ENCODE data around the gene UACA.

Gene UACA

DNA sequence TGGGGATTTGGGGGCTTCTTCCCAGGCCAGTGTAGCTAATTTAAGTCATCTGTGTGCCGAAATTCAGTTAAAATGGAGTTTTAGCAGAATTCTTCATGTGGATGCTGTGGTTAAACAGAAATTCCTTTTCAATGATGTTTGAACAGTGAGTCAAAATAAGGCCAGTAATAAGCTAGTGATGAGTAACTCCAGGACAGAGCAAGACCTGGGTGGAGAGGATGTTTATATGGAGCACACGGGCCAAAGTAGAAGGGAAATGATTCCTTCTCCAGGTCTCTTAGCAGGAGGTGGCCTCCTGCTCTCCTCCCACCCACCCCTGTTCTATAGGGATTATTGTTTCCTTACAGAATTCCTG, 31.9 kb upstream of the UACA start:
- 92% methylated on average over 2 of the region's 2 CpGs for WGBS

DNA sequence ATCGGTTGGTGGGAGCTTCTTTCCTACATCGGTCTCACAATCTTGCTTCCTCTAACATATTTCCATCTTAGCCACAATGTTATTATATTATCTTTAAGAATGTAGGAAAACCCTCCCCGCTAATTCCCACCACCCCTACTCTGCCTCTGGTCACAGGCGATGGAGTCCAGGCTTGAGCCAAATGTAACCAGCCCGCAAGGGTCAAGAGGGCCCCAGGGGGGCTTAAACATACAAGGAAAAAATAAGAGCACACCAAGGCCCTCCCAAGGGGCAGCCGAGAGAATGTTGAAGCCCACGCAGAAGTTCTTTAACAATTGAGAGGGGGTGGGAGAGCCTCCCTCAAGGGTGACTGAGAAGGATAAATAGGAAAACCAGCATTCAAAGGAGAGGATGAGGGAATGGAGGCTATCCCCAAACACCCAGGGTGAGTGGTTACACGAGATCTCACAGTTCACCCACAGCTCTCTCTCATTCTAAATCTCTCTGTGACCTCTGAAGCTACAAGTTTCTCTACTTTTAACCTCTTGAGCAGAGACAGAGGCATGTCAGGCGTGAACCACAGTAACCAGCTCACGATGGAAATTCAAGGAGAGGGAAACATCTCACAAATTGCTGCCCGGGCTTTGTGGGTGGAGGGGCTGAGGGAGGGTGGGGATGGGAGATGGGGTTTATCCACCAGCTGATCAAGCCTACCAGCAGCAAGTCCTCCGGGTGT, 31.4 kb upstream of the UACA start:
- Histone ChIP-seq H3K9ac (ENCODE audit: low read depth, low read length) (no peak overlapping the region), H3K27me3 (ENCODE audit: insufficient read depth, low read length) (no peaks in the 10 kb centered on the region), H3K4me1 (ENCODE audit: insufficient read depth, low read length) (peaks cover 3% of the 10 kb centered on the region; the same call in 1 of the 2 replicates), H3K9me3 (ENCODE audit: insufficient read depth, low read depth, low read length) (no peaks in the 10 kb centered on the region), H3K4me3 (ENCODE audit: low read length) (no peak overlapping the region), H3K36me3 (ENCODE audit: insufficient read depth, low read length) (no peaks in the 10 kb centered on the region), H3K27ac (ENCODE audit: low read depth, low read length) (no peak overlapping the region)
- 89% methylated on average over 12 of the region's 12 CpGs for WGBS

More for the DNA sequence above, 31.9 kb upstream of the UACA start:
- H3K9me3 ChIP-seq (ENCODE audit: insufficient read depth, low read depth, low read length) = no peaks in the 10 kb centered on the region
- H3K4me1 ChIP-seq (ENCODE audit: insufficient read depth, low read length) = peaks cover 3% of the 10 kb centered on the region; the same call in 1 of the 2 replicates
- H3K36me3 ChIP-seq (ENCODE audit: insufficient read depth, low read length) = no peaks in the 10 kb centered on the region
- no peak overlapping the region for H3K9ac ChIP-seq (ENCODE audit: low read depth, low read length)
- no peak overlapping the region for H3K4me3 ChIP-seq (ENCODE audit: low read length)
- no peaks in the 10 kb centered on the region for H3K27me3 ChIP-seq (ENCODE audit: insufficient read depth, low read length)
- H3K27ac ChIP-seq (ENCODE audit: low read depth, low read length) = no peak overlapping the region

DNA sequence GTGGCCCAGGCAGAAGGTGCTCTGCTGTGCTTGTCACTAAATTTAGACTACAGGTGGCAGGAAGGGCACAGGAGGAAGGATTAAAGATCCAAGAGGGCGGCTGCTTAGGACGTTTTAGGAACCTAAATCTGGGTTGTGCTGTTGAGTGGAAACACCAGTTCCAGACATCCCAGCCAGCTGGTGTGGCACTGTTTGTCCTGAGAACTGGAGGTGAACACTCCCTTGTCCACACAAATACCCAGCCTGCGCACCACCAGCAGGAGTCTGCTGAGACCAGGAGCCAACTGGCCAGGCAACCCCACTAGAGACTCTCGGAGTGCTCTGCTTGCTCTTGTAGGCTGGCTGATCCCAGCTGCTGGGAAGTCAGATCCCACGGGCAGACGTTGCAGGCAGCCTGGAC, 30.3 kb upstream of the UACA start:
- Histone ChIP-seq H3K27ac (ENCODE audit: low read depth, low read length) (no peak overlapping the region), H3K36me3 (ENCODE audit: insufficient read depth, low read length) (no peaks in the 10 kb centered on the region), H3K9ac (ENCODE audit: low read depth, low read length) (no peak overlapping the region), H3K4me1 (ENCODE audit: insufficient read depth, low read length) (peaks cover 3% of the 10 kb centered on the region; the same call in 1 of the 2 replicates), H3K27me3 (ENCODE audit: insufficient read depth, low read length) (no peaks in the 10 kb centered on the region), H3K9me3 (ENCODE audit: insufficient read depth, low read depth, low read length) (no peaks in the 10 kb centered on the region), H3K4me3 (ENCODE audit: low read length) (no peak overlapping the region)
- 95% methylated on average over 6 of the region's 6 CpGs for WGBS

DNA sequence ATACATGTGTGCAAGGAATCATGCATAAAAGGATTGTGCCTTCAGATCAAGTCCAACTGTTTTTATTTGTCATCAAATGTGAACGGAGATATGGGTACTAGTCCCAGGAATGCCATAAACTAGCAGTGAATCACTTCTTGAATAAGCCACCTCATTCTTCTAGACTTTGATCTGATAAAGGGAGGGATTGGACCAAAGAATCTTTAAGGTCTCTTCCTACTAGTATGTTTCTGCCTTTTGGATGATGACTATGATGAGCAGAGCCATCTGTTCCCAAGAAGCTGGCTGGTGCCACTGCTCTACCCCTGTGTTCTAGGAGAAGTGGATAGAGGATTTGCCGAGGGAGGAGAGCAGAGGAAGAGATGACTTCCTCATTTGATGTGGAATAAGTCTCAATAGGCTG, 28.8 kb upstream of the UACA start:
- no peak overlapping the region for H3K4me3 ChIP-seq (ENCODE audit: low read length)
- H3K36me3 ChIP-seq (ENCODE audit: insufficient read depth, low read length) = no peaks in the 10 kb centered on the region
- H3K9me3 ChIP-seq (ENCODE audit: insufficient read depth, low read depth, low read length) = no peaks in the 10 kb centered on the region
- no peak overlapping the region for H3K9ac ChIP-seq (ENCODE audit: low read depth, low read length)
- WGBS = 82% methylated on average over 2 of the region's 2 CpGs
- peaks cover 3% of the 10 kb centered on the region; the same call in 1 of the 2 replicates for H3K4me1 ChIP-seq (ENCODE audit: insufficient read depth, low read length)
- no peaks in the 10 kb centered on the region for H3K27me3 ChIP-seq (ENCODE audit: insufficient read depth, low read length)
- H3K27ac ChIP-seq (ENCODE audit: low read depth, low read length) = no peak overlapping the region

DNA sequence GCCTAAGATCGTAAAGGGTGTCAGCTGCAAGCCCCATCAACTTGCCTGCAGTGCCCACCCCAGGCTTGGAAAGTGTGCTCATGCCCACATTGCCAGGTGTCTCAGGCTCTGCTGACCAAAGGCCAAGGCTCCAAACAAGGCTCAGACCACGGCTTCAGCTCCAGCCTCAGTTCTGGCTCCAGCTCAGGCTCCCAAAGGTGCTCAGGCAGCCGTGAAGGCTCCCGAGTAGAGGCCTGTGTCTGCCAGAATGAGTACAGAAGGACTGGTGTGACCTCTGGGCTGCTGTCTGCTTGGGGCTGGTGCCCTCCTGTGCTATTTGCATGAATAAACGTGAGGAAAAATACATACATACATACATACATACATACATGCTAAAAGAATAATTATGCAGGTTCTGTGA, 27.9 kb upstream of the UACA start:
- WGBS = 89% methylated on average over 4 of the region's 5 CpGs
- Histone ChIP-seq H3K36me3 (ENCODE audit: insufficient read depth, low read length) (no peaks in the 10 kb centered on the region), H3K4me1 (ENCODE audit: insufficient read depth, low read length) (peaks cover 3% of the 10 kb centered on the region; the same call in 1 of the 2 replicates), H3K27ac (ENCODE audit: low read depth, low read length) (no peak overlapping the region), H3K9me3 (ENCODE audit: insufficient read depth, low read depth, low read length) (no peaks in the 10 kb centered on the region), H3K27me3 (ENCODE audit: insufficient read depth, low read length) (no peaks in the 10 kb centered on the region), H3K4me3 (ENCODE audit: low read length) (no peak overlapping the region), H3K9ac (ENCODE audit: low read depth, low read length) (no peak overlapping the region)

DNA sequence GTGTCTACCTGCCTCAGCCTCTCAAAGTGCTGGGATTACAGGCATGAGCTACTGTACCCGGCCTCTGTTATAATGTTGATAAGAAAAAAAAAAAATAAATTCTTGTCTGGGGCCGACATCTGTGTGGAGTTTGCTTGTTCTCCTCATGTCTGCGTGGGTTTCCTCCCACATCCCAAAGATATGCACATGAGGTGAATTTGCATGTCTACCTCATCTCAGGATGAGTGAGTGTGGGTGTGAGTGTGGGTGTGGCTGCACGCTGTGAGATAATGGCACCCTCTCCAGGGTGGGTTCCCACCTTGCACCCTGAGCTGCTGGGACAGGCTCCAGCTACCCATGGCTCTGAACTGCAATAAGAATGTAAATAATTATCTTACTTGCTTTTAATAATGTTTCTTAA, 25.9 kb upstream of the UACA start:
- Histone ChIP-seq H3K9me3 (ENCODE audit: insufficient read depth, low read depth, low read length) (no peaks in the 10 kb centered on the region), H3K36me3 (ENCODE audit: insufficient read depth, low read length) (no peaks in the 10 kb centered on the region), H3K27me3 (ENCODE audit: insufficient read depth, low read length) (no peaks in the 10 kb centered on the region), H3K4me3 (ENCODE audit: low read length) (no peak overlapping the region), H3K9ac (ENCODE audit: low read depth, low read length) (no peak overlapping the region), H3K27ac (ENCODE audit: low read depth, low read length) (no peak overlapping the region), H3K4me1 (ENCODE audit: insufficient read depth, low read length) (peaks cover 3% of the 10 kb centered on the region; the same call in 1 of the 2 replicates)
- 63% methylated on average over 4 of the region's 4 CpGs for WGBS

DNA sequence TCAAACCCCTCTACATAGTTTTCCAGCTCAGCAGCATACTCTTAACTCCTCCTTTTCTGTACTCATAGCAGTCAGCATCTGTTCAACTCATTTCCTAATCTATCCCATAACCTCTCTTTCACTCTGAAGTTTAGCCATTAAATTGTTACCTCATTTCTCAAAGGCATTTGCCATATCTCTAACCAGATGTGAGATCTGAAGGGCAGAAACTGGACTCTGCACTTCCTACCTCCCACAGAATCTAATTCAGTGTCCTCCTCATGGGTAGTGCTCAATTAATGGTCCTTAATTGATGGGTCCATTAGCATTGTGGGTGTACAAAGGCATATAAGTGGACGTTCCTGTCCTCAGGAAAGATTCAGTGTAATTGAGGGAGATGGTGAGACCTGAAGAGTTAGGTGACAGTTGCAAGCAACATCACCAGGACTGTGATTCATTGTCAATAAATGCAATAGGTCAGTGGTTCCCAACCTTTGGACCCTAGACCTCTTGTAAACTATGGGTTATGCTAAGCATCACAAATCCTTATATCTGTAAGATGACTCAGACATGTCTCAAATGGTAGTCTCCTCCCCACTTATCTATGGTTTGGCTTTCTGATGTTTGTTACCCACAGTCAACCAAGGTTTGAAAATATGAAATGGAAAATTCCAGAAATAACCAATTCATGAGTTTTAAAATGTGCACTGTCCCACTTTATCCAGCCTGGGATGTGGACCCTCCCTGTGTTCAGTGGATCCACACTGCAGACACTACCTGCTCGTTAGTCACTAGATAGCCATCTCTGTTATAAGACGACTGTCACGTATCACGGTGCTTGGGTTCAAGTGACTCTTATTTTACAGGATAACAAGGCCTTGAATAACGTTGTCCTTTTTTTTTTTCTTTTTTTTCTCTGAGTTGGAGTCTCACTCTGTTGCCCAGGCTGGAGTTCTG, 25.0 kb upstream of the UACA start:
- H3K9me3 ChIP-seq (ENCODE audit: insufficient read depth, low read depth, low read length) = no peaks in the 10 kb centered on the region
- H3K27me3 ChIP-seq (ENCODE audit: insufficient read depth, low read length) = no peaks in the 10 kb centered on the region
- no peak overlapping the region for H3K9ac ChIP-seq (ENCODE audit: low read depth, low read length)
- WGBS = 89% methylated on average over 6 of the region's 6 CpGs
- H3K36me3 ChIP-seq (ENCODE audit: insufficient read depth, low read length) = no peaks in the 10 kb centered on the region
- H3K4me3 ChIP-seq (ENCODE audit: low read length) = no peak overlapping the region
- H3K27ac ChIP-seq (ENCODE audit: low read depth, low read length) = no peak overlapping the region
- H3K4me1 ChIP-seq (ENCODE audit: insufficient read depth, low read length) = peaks cover 7% of the 10 kb centered on the region; the same call in 1 of the 2 replicates

- no peaks in the 10 kb centered on the region for H3K9me3 ChIP-seq (ENCODE audit: insufficient read depth, low read depth, low read length)
- H3K4me3 ChIP-seq (ENCODE audit: low read length) = no peak overlapping the region
- 98% methylated on average over 4 of the region's 4 CpGs for WGBS
- no peaks in the 10 kb centered on the region for H3K27me3 ChIP-seq (ENCODE audit: insufficient read depth, low read length)
- H3K36me3 ChIP-seq (ENCODE audit: insufficient read depth, low read length) = no peaks in the 10 kb centered on the region
- H3K4me1 ChIP-seq (ENCODE audit: insufficient read depth, low read length) = peaks cover 7% of the 10 kb centered on the region; the same call in 1 of the 2 replicates
- H3K27ac ChIP-seq (ENCODE audit: low read depth, low read length) = no peak overlapping the region
- no peak overlapping the region for H3K9ac ChIP-seq (ENCODE audit: low read depth, low read length)
Measured at GRCh38 chr15:70786996-70787395, 23.6 kb upstream of the UACA start.

DNA sequence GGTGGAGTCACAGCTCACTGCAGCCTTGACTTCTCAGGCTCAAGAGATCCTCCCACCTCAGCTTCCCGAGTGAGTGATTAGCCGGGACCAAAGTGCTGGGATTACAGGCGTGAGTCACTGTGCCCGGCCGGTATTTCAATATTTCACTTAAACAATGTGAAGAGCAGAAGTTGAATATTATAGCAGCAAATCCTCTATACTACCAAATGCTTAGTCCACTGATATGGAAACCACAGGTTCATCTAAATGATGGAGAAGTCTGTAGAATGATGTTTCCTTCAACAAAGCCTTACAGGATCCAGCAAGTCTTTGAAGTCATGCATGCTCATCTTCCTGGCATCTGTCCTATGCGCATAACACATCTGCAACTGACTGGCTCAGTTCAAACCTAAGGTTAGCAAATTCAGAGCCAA, 20.3 kb upstream of the UACA start:
- Histone ChIP-seq H3K4me1 (ENCODE audit: insufficient read depth, low read length) (peaks cover 8% of the 10 kb centered on the region; the same call in 1 of the 2 replicates), H3K9ac (ENCODE audit: low read depth, low read length) (no peak overlapping the region), H3K9me3 (ENCODE audit: insufficient read depth, low read depth, low read length) (no peaks in the 10 kb centered on the region), H3K27me3 (ENCODE audit: insufficient read depth, low read length) (no peaks in the 10 kb centered on the region), H3K36me3 (ENCODE audit: insufficient read depth, low read length) (no peaks in the 10 kb centered on the region), H3K27ac (ENCODE audit: low read depth, low read length) (no peak overlapping the region), H3K4me3 (ENCODE audit: low read length) (no peak overlapping the region)
- 62% methylated on average over 4 of the region's 6 CpGs for WGBS

GRCh38 chr15:70783041-70783440, 19.7 kb upstream of the UACA start:
- WGBS = 93% methylated on average over 3 of the region's 3 CpGs
- Histone ChIP-seq H3K27me3 (ENCODE audit: insufficient read depth, low read length) (no peaks in the 10 kb centered on the region), H3K4me3 (ENCODE audit: low read length) (no peak overlapping the region), H3K36me3 (ENCODE audit: insufficient read depth, low read length) (no peaks in the 10 kb centered on the region), H3K27ac (ENCODE audit: low read depth, low read length) (no peak overlapping the region), H3K9ac (ENCODE audit: low read depth, low read length) (no peak overlapping the region), H3K4me1 (ENCODE audit: insufficient read depth, low read length) (peaks cover 8% of the 10 kb centered on the region; the same call in 1 of the 2 replicates), H3K9me3 (ENCODE audit: insufficient read depth, low read depth, low read length) (no peaks in the 10 kb centered on the region)

GRCh38 chr15:70781236-70781635, 17.9 kb upstream of the UACA start:
- Histone ChIP-seq H3K27me3 (ENCODE audit: insufficient read depth, low read length) (no peaks in the 10 kb centered on the region), H3K9ac (ENCODE audit: low read depth, low read length) (no peak overlapping the region), H3K9me3 (ENCODE audit: insufficient read depth, low read depth, low read length) (no peaks in the 10 kb centered on the region), H3K27ac (ENCODE audit: low read depth, low read length) (no peak overlapping the region), H3K4me3 (ENCODE audit: low read length) (no peak overlapping the region), H3K4me1 (ENCODE audit: insufficient read depth, low read length) (peaks cover 8% of the 10 kb centered on the region; the same call in 1 of the 2 replicates), H3K36me3 (ENCODE audit: insufficient read depth, low read length) (no peaks in the 10 kb centered on the region)
- WGBS = 84% methylated on average over 5 of the region's 5 CpGs

Measured in HUES64 (cell line).